Measurements from ENCODE around the gene TIPARP. TPM values are rescaled to one million over a fixed set of nuclear protein-coding genes. Genes with fewer than 3 reads are reported as not detected.
A peak's percentile ranks its signal among the peaks of the same experiment; 100 is the strongest.

TIPARP gene
- total and polyA plus RNA-seq, 4 donors = 15.5 to 44.7 (median 26.9) TPM

DNA sequence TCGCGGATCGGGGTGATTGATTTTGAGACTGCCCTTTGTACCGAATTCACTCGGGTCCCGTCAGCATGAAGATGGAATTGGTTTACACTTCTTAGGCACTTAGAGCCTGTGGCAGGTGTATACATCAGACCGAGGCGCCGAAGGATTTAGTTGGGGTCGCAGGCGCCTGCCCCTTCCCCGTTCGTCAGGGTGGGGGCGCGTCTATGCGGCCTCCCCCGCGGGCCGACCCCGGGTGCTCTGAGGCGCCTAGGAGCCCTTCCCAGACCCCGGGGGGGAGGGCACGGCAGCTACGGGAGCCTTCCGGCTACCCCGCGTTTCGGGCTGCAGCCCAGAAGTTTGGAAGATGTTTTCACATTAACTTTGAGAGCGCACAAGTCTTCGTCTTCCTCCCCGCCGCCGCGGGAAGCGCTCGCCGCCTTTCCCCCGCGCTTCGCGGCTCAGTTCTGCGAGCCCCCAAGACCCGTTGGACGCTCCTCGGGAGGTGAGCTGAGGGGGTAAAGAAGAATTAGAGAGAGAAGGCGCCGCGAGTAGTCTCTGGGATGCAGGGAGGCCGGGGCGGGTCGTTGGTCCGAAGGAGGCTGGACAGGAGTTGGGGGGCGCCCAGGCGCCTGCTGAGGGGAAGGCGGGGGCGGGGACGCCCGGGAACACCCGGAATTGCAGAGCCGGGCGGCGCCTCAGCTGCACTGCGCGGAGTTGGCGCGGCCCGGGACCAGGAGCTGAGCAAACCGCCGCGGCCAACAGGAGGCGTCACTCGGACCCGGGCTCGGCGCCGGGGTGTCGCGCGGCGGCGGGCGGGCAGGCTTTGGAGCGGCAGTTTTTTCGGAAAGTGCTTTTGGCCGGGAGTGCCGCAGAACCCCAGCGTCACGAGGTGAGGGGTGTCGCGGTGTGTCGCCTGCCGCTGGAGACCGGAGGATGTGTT lies 780 bp downstream of the TIPARP start:
- Histone ChIP-seq H3K27ac (ENCODE audit: low read depth, low read length) (peak overlapping the region; percentile 94), H3K4me3 (ENCODE audit: low read depth, low read length) (peak overlapping the region; percentile 88), H3K9me3 (ENCODE audit: control insufficient read depth, insufficient read depth, low read length) (no peaks in the 10 kb centered on the region), H3K4me1 (ENCODE audit: control insufficient read depth, insufficient read depth, low read length) (peaks cover 3% of the 10 kb centered on the region), H3K36me3 (ENCODE audit: control insufficient read depth, insufficient read depth, low read length) (no peaks in the 10 kb centered on the region), H3K27me3 (ENCODE audit: control insufficient read depth, insufficient read depth, low read length) (no peaks in the 10 kb centered on the region)
- DNase-seq (ENCODE audit: low read depth in 4 of 6, low spot score in 6 of 6) = peak in 3 of 6 donors; percentile 35 to 79 (median 63)
- under 1% methylated on average over 89 of the region's 93 CpGs for WGBS (ENCODE audit: insufficient coverage)

GRCh38 chr3:156675830-156676767 lies 1.7 kb downstream of the TIPARP start:
- Histone ChIP-seq H3K36me3 (ENCODE audit: control insufficient read depth, insufficient read depth, low read length) (no peaks in the 10 kb centered on the region), H3K9me3 (ENCODE audit: control insufficient read depth, insufficient read depth, low read length) (no peaks in the 10 kb centered on the region), H3K27ac (ENCODE audit: low read depth, low read length) (peak overlapping the region; percentile 94), H3K4me1 (ENCODE audit: control insufficient read depth, insufficient read depth, low read length) (peaks cover 3% of the 10 kb centered on the region), H3K4me3 (ENCODE audit: low read depth, low read length) (peak overlapping the region; percentile 88), H3K27me3 (ENCODE audit: control insufficient read depth, insufficient read depth, low read length) (no peaks in the 10 kb centered on the region)
- peak in 2 of 6 donors; percentile 63 for DNase-seq (ENCODE audit: low read depth in 4 of 6, low spot score in 6 of 6)
- 0% methylated on average over 4 of the region's 18 CpGs for WGBS (ENCODE audit: insufficient coverage)

DNA sequence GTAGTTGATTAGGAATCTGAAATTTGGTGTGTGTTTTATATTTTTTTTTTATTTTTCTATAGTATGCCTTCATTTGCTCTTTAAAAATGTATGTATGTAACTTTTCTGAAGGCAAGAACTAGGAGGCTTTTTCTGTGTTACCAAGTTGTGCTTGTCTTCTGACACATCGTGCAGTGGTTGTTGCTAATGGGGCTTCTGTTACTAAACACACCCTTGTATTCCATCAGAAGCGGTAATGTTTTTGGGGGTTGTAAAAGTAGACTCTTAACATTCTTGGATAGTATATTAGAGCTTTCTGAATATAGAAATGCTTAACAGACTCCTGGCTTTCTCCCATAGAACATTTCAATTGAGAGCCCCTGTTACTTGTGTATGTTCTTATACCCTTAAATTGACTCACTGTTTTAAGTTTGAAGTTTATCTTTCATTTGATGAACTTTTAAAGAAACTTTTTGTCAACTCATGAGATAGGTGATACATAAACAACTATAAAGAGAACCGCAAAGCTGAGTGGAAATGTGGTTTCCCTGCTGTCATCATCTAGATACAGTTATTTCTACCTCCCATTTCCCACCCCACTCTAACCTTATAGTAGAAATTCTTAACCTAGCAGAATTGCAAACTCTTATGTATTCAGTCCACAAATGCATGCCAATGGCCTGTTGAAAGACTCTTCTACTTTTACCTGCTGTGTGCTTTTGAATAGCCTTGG lies 2.5 kb downstream of the TIPARP start:
- Histone ChIP-seq H3K9me3 (ENCODE audit: control insufficient read depth, insufficient read depth, low read length) (no peaks in the 10 kb centered on the region), H3K27ac (ENCODE audit: low read depth, low read length) (no peak overlapping the region), H3K4me1 (ENCODE audit: control insufficient read depth, insufficient read depth, low read length) (peaks cover 3% of the 10 kb centered on the region), H3K36me3 (ENCODE audit: control insufficient read depth, insufficient read depth, low read length) (no peaks in the 10 kb centered on the region), H3K4me3 (ENCODE audit: low read depth, low read length) (no peak overlapping the region), H3K27me3 (ENCODE audit: control insufficient read depth, insufficient read depth, low read length) (no peaks in the 10 kb centered on the region)
- DNase-seq (ENCODE audit: low read depth in 4 of 6, low spot score in 6 of 6) = no peak
- WGBS (ENCODE audit: insufficient coverage) = no CpG with 5 or more reads among the region's 3 CpGs

DNA sequence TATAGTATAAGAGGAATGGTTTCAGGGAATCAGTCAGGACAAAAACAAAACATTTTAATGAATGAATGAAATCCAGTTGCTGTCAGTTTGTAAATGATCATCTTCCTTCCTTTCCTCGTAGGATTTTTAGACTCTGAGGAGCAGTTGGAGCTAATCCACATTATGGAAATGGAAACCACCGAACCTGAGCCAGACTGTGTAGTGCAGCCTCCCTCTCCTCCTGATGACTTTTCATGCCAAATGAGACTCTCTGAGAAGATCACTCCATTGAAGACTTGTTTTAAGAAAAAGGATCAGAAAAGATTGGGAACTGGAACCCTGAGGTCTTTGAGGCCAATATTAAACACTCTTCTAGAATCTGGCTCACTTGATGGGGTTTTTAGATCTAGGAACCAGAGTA lies 3.1 kb downstream of the TIPARP start:
- Histone ChIP-seq H3K27ac (ENCODE audit: low read depth, low read length) (no peak overlapping the region), H3K4me1 (ENCODE audit: control insufficient read depth, insufficient read depth, low read length) (peaks cover 3% of the 10 kb centered on the region), H3K9me3 (ENCODE audit: control insufficient read depth, insufficient read depth, low read length) (no peaks in the 10 kb centered on the region), H3K27me3 (ENCODE audit: control insufficient read depth, insufficient read depth, low read length) (no peaks in the 10 kb centered on the region), H3K4me3 (ENCODE audit: low read depth, low read length) (no peak overlapping the region), H3K36me3 (ENCODE audit: control insufficient read depth, insufficient read depth, low read length) (no peaks in the 10 kb centered on the region)
- no CpG with 5 or more reads among the region's 2 CpGs for WGBS (ENCODE audit: insufficient coverage)
- no peak for DNase-seq (ENCODE audit: low read depth in 4 of 6, low spot score in 6 of 6)

GRCh38 chr3:156678197-156678596 lies 3.8 kb downstream of the TIPARP start:
- H3K9me3 ChIP-seq (ENCODE audit: control insufficient read depth, insufficient read depth, low read length) = no peaks in the 10 kb centered on the region
- peaks cover 3% of the 10 kb centered on the region for H3K4me1 ChIP-seq (ENCODE audit: control insufficient read depth, insufficient read depth, low read length)
- no peak for DNase-seq (ENCODE audit: low read depth in 4 of 6, low spot score in 6 of 6)
- no peaks in the 10 kb centered on the region for H3K36me3 ChIP-seq (ENCODE audit: control insufficient read depth, insufficient read depth, low read length)
- H3K4me3 ChIP-seq (ENCODE audit: low read depth, low read length) = no peak overlapping the region
- 0% methylated on average over 1 of the region's 2 CpGs for WGBS (ENCODE audit: insufficient coverage)
- H3K27ac ChIP-seq (ENCODE audit: low read depth, low read length) = no peak overlapping the region
- no peaks in the 10 kb centered on the region for H3K27me3 ChIP-seq (ENCODE audit: control insufficient read depth, insufficient read depth, low read length)

DNA sequence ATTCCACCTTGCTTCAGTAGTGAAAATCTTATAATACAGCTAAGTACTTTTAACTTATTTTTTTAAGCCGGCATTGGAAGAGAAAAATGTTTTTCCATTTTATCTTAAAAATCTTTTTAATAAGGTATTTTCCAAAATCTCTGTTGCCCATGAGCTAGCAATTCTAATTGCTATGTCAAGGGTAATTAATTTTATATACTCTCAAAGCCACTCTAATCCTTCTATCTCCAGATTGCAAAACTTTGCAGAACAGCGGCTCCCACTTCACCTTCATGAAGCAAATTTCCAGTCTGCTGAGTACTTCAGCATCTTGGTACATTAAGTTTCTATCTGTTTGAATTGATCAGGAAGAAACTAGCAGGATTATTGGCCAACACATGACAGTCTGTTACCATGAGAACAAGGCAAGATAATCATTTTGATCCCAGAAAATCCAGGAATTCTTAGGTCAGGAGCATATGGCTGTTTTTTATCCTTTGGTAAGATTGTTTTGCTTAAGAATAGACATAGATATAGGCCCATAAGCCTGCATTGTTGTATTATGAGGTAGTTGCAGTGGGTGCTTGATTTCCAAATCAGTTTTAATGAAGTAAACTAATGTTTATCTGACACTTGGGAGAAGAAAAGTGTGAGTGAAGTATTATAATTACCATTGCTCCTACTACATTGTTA lies 6.0 kb downstream of the TIPARP start:
- WGBS (ENCODE audit: insufficient coverage) = no CpG with 5 or more reads among the region's 2 CpGs
- no peak overlapping the region for H3K27ac ChIP-seq (ENCODE audit: low read depth, low read length)
- H3K4me1 ChIP-seq (ENCODE audit: control insufficient read depth, insufficient read depth, low read length) = no peaks in the 10 kb centered on the region
- H3K36me3 ChIP-seq (ENCODE audit: control insufficient read depth, insufficient read depth, low read length) = no peaks in the 10 kb centered on the region
- H3K27me3 ChIP-seq (ENCODE audit: control insufficient read depth, insufficient read depth, low read length) = no peaks in the 10 kb centered on the region
- no peak overlapping the region for H3K4me3 ChIP-seq (ENCODE audit: low read depth, low read length)
- peak in 1 of 6 donors; percentile 42 for DNase-seq (ENCODE audit: low read depth in 4 of 6, low spot score in 6 of 6)
- no peaks in the 10 kb centered on the region for H3K9me3 ChIP-seq (ENCODE audit: control insufficient read depth, insufficient read depth, low read length)

DNA sequence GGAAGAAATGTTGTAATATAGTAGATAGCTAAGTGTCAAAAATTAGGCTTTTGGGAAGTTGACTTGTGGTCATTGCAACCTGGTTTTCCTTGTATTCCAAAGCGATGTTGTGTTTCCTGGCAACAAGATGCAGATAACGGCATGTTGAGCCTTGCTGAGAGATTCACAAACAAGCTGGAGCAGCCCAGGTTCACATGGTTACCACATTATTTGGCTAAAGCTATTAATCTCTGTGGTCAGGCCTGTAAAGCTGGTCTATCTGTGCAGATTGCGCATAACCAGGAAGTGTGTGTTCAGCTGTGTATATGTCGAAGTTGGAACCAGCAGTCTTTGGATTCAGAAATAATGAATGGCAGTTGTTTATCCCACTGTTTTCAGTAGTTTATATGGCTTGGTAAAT lies 6.6 kb downstream of the TIPARP start:
- Histone ChIP-seq H3K36me3 (ENCODE audit: control insufficient read depth, insufficient read depth, low read length) (no peaks in the 10 kb centered on the region), H3K4me1 (ENCODE audit: control insufficient read depth, insufficient read depth, low read length) (no peaks in the 10 kb centered on the region), H3K27ac (ENCODE audit: low read depth, low read length) (no peak overlapping the region), H3K9me3 (ENCODE audit: control insufficient read depth, insufficient read depth, low read length) (no peaks in the 10 kb centered on the region), H3K4me3 (ENCODE audit: low read depth, low read length) (no peak overlapping the region), H3K27me3 (ENCODE audit: control insufficient read depth, insufficient read depth, low read length) (no peaks in the 10 kb centered on the region)
- peak in 2 of 6 donors; percentile 63 to 72 for DNase-seq (ENCODE audit: low read depth in 4 of 6, low spot score in 6 of 6)
- WGBS (ENCODE audit: insufficient coverage) = 5% methylated on average over 2 of the region's 4 CpGs

- 60% methylated on average over 1 of the region's 1 CpG for WGBS (ENCODE audit: insufficient coverage)
- Histone ChIP-seq H3K4me1 (ENCODE audit: control insufficient read depth, insufficient read depth, low read length) (no peaks in the 10 kb centered on the region), H3K27me3 (ENCODE audit: control insufficient read depth, insufficient read depth, low read length) (no peaks in the 10 kb centered on the region), H3K4me3 (ENCODE audit: low read depth, low read length) (no peak overlapping the region), H3K9me3 (ENCODE audit: control insufficient read depth, insufficient read depth, low read length) (no peaks in the 10 kb centered on the region), H3K27ac (ENCODE audit: low read depth, low read length) (no peak overlapping the region), H3K36me3 (ENCODE audit: control insufficient read depth, insufficient read depth, low read length) (no peaks in the 10 kb centered on the region)
- no peak for DNase-seq (ENCODE audit: low read depth in 4 of 6, low spot score in 6 of 6)
Observed at GRCh38 chr3:156682501-156682900, 8.1 kb downstream of the TIPARP start.

GRCh38 chr3:156682963-156683362 lies 8.6 kb downstream of the TIPARP start:
- H3K27ac ChIP-seq (ENCODE audit: low read depth, low read length) = no peak overlapping the region
- H3K27me3 ChIP-seq (ENCODE audit: control insufficient read depth, insufficient read depth, low read length) = no peaks in the 10 kb centered on the region
- H3K9me3 ChIP-seq (ENCODE audit: control insufficient read depth, insufficient read depth, low read length) = no peaks in the 10 kb centered on the region
- no peaks in the 10 kb centered on the region for H3K36me3 ChIP-seq (ENCODE audit: control insufficient read depth, insufficient read depth, low read length)
- no peak for DNase-seq (ENCODE audit: low read depth in 4 of 6, low spot score in 6 of 6)
- no peak overlapping the region for H3K4me3 ChIP-seq (ENCODE audit: low read depth, low read length)
- H3K4me1 ChIP-seq (ENCODE audit: control insufficient read depth, insufficient read depth, low read length) = no peaks in the 10 kb centered on the region
